Measurements from ENCODE around the gene MRPL48. TPM values are rescaled to one million over a fixed set of nuclear protein-coding genes. Genes with fewer than 3 reads are reported as not detected.
"Not testable (repeated sequence)": the region's sequence is repeated elsewhere in the genome, so short reads cannot be mapped to it uniquely, and the experiment has no call there.

Gene MRPL48
- polyA plus RNA-seq, 3 donors = 18.0 to 42.7 (median 22.1) TPM

- H3K27ac ChIP-seq (ENCODE audit: low read depth, low read length) = no peak overlapping the region
Observed at GRCh38 chr11:73762732-73763131, 24.9 kb upstream of the MRPL48 start.

- WGBS, 3 donors = 45 to 76% (median 75%) methylated on average over 1 of the region's 1 CpG
- H3K27ac ChIP-seq (ENCODE audit: low read depth, low read length) = no peak overlapping the region
Observed at GRCh38 chr11:73766763-73767162, 20.9 kb upstream of the MRPL48 start.

- WGBS, 3 donors = 91 to 94% (median 92%) methylated on average over 7 of the region's 7 CpGs
- not testable (repeated sequence) for H3K27ac ChIP-seq (ENCODE audit: low read depth, low read length)
Observed at GRCh38 chr11:73770811-73771210, 16.9 kb upstream of the MRPL48 start.

- H3K27ac ChIP-seq (ENCODE audit: low read depth, low read length) = peak overlapping the region; percentile 81
- 0 to 1% (median 0%) methylated on average over 30 of the region's 30 CpGs for WGBS, 3 donors
Observed at GRCh38 chr11:73779084-73779902, 8.4 kb upstream of the MRPL48 start.

- H3K27ac ChIP-seq (ENCODE audit: low read depth, low read length) = no peak overlapping the region
- WGBS, 3 donors = 90 to 95% (median 93%) methylated on average over 6 of the region's 6 CpGs
Observed at GRCh38 chr11:73781303-73781702, 6.4 kb upstream of the MRPL48 start.

GRCh38 chr11:73783483-73784020 lies 4.1 kb upstream of the MRPL48 start:
- WGBS, 3 donors = 90 to 93% (median 92%) methylated on average over 5 of the region's 5 CpGs
- no peak overlapping the region for H3K27ac ChIP-seq (ENCODE audit: low read depth, low read length)

- 77 to 82% (median 78%) methylated on average over 6 of the region's 6 CpGs for WGBS, 3 donors
- H3K27ac ChIP-seq (ENCODE audit: low read depth, low read length) = no peak overlapping the region
Observed at GRCh38 chr11:73784080-73784634, 3.5 kb upstream of the MRPL48 start.

GRCh38 chr11:73784734-73785133 lies 2.9 kb upstream of the MRPL48 start:
- 83 to 95% (median 93%) methylated on average over 1 of the region's 1 CpG for WGBS, 3 donors
- H3K27ac ChIP-seq (ENCODE audit: low read depth, low read length) = no peak overlapping the region

- H3K27ac ChIP-seq (ENCODE audit: low read depth, low read length) = not testable (repeated sequence)
Observed at GRCh38 chr11:73785467-73785866, 2.2 kb upstream of the MRPL48 start.

GRCh38 chr11:73787051-73787642 lies 527 bp upstream of the MRPL48 start:
- 25 to 64% (median 61%) methylated on average over 17 of the region's 17 CpGs for WGBS, 3 donors

GRCh38 chr11:73789279-73789670 lies 1.6 kb downstream of the MRPL48 start:
- H3K27ac ChIP-seq (ENCODE audit: low read depth, low read length) = no peak overlapping the region
- WGBS, 3 donors = 35 to 77% (median 68%) methylated on average over 5 of the region's 5 CpGs

More at GRCh38 chr11:73787051-73787642, 527 bp upstream of the MRPL48 start:
- H3K27ac ChIP-seq (ENCODE audit: low read depth, low read length) = no peak overlapping the region

- no peak overlapping the region for H3K27ac ChIP-seq (ENCODE audit: low read depth, low read length)
Observed at GRCh38 chr11:73792584-73792983, 4.9 kb downstream of the MRPL48 start.

- H3K27ac ChIP-seq (ENCODE audit: low read depth, low read length) = no peak overlapping the region
- WGBS, 3 donors = 88 to 93% (median 92%) methylated on average over 19 of the region's 19 CpGs
Observed at GRCh38 chr11:73795925-73796632, 8.4 kb downstream of the MRPL48 start.

- no peak overlapping the region for H3K27ac ChIP-seq (ENCODE audit: low read depth, low read length)
- WGBS, 3 donors = 68 to 92% (median 90%) methylated on average over 10 of the region's 10 CpGs
Observed at GRCh38 chr11:73797457-73797856, 9.8 kb downstream of the MRPL48 start.

GRCh38 chr11:73800276-73800806 lies 12.7 kb downstream of the MRPL48 start:
- no peak overlapping the region for H3K27ac ChIP-seq (ENCODE audit: low read depth, low read length)
- WGBS, 3 donors = 72 to 83% (median 77%) methylated on average over 4 of the region's 4 CpGs

GRCh38 chr11:73801136-73801535 lies 13.5 kb downstream of the MRPL48 start:
- WGBS, 3 donors = 46 to 82% (median 69%) methylated on average over 1 of the region's 1 CpG
- no peak overlapping the region for H3K27ac ChIP-seq (ENCODE audit: low read depth, low read length)

- H3K27ac ChIP-seq (ENCODE audit: low read depth, low read length) = no peak overlapping the region
Observed at GRCh38 chr11:73804712-73805111, 17.0 kb downstream of the MRPL48 start.

GRCh38 chr11:73808052-73808451 lies 20.4 kb downstream of the MRPL48 start:
- WGBS, 3 donors = 88 to 92% (median 91%) methylated on average over 1 of the region's 1 CpG
- H3K27ac ChIP-seq (ENCODE audit: low read depth, low read length) = no peak overlapping the region

- WGBS, 3 donors = 85 to 96% (median 91%) methylated on average over 1 of the region's 1 CpG
Observed at GRCh38 chr11:73810637-73811036, 23.0 kb downstream of the MRPL48 start.

More at GRCh38 chr11:73810637-73811036, 23.0 kb downstream of the MRPL48 start:
- H3K27ac ChIP-seq (ENCODE audit: low read depth, low read length) = no peak overlapping the region

Measured in adipose tissue (tissue), 3 donors.